Neural cell (in vitro differentiated cells): ENCODE measurements around the gene FOXRED1. TPM values are rescaled to one million over a fixed set of nuclear protein-coding genes. Genes with fewer than 3 reads are reported as not detected.

Source experiments
- H2AFZ ChIP-seq: fragments of 200-600, 300-800 bp; sonication (generic), shearing (Covaris generic); 2 replicates; pipeline ENCODE4 v1.6.0; 2014; ENCODE audit warnings: low read depth, mild to moderate bottlenecking, antibody characterized with exemption, low read length, moderate library complexity
- H3F3A ChIP-seq: fragments of 200-600 bp; shearing (Covaris generic); 2 replicates; pipeline ENCODE4 v1.6.1; 2016; ENCODE audit warnings: mild to moderate bottlenecking, moderate library complexity, mixed read lengths, antibody characterized with exemption, low read length; ENCODE audit not compliant: insufficient read depth, poor library complexity, severe bottlenecking
- H3K27ac ChIP-seq: fragments of 200-600, 300-800 bp; sonication (generic), shearing (Covaris generic); 2 replicates; pipeline ENCODE4 v1.5.1; 2014; ENCODE audit warnings: mild to moderate bottlenecking, low read length, moderate library complexity
- H3K27me3 ChIP-seq: fragments of 300-800, 200-600 bp; sonication (generic), shearing (Covaris generic); 2 replicates; pipeline ENCODE4 v1.6.0; 2014; ENCODE audit warnings: mild to moderate bottlenecking, low read depth, low read length, moderate library complexity; ENCODE audit not compliant: insufficient read depth
- H3K36me3 ChIP-seq: fragments of 300-800, 200-600 bp; sonication (generic), shearing (Covaris generic); 2 replicates; pipeline ENCODE4 v1.5.1; 2014; ENCODE audit warnings: mild to moderate bottlenecking, antibody characterized with exemption, low read length, moderate library complexity; ENCODE audit not compliant: insufficient read depth
- H3K4me2 ChIP-seq: fragments of 300-800, 200-600 bp; sonication (generic), shearing (Covaris generic); 2 replicates; pipeline ENCODE4 v1.6.0; 2014; ENCODE audit warnings: mild to moderate bottlenecking, low read length
- H3K4me3 ChIP-seq: fragments of 300-800, 200-600 bp; sonication (generic), shearing (Covaris generic); 2 replicates; pipeline ENCODE4 v1.5.1; 2014; ENCODE audit warnings: mild to moderate bottlenecking, low read length, moderate library complexity
- H3K79me2 ChIP-seq: fragments of 200-600 bp; shearing (Covaris generic); replicated peaks from 2 replicates; pipeline ENCODE4 v1.6.0; 2014; ENCODE audit warnings: mild to moderate bottlenecking, low read length, moderate library complexity; ENCODE audit not compliant: insufficient read depth
- H3K9ac ChIP-seq: fragments of 300-800, 200-600 bp; sonication (generic), shearing (Covaris generic); 2 replicates; pipeline ENCODE4 v1.6.1; 2016; ENCODE audit warnings: mild to moderate bottlenecking, low read length, mixed read lengths
- H3K9me2 ChIP-seq: fragments of 200-600 bp; shearing (Covaris generic); 2 replicates; pipeline ENCODE4 v1.6.1; 2016; ENCODE audit warnings: mild to moderate bottlenecking, low read length, mixed read lengths; ENCODE audit not compliant: insufficient read depth
- H3K9me3 ChIP-seq: fragments of 200-600, 300-800 bp; sonication (generic), shearing (Covaris generic); 2 replicates; pipeline ENCODE4 v1.6.1; 2016; ENCODE audit warnings: mild to moderate bottlenecking, mixed run types, low read length, moderate library complexity, mixed read lengths
- H4K20me1 ChIP-seq: fragments of 200-600 bp; shearing (Covaris generic); 2 replicates; pipeline ENCODE4 v1.6.1; 2016; ENCODE audit warnings: mild to moderate bottlenecking, mixed run types; ENCODE audit not compliant: insufficient read depth
- EP300 ChIP-seq: fragments of 450-650 bp; conservative IDR thresholded peaks from 2 replicates; pipeline ENCODE4 v1.6.1; 2014; ENCODE audit warnings: antibody characterized with exemption, mild to moderate bottlenecking, moderate library complexity; ENCODE audit not compliant: poor library complexity, severe bottlenecking
- EZH2 ChIP-seq: fragments of 200-600, 300-800 bp; shearing (Covaris generic), sonication (generic); IDR thresholded peaks from 2 replicates; pipeline ENCODE4 v1.6.1; 2014; ENCODE audit warnings: antibody characterized with exemption, low read length, borderline replicate concordance, mild to moderate bottlenecking; ENCODE audit not compliant: insufficient read depth, poor library complexity, severe bottlenecking
- MXI1 ChIP-seq: fragments of 450-650 bp; conservative IDR thresholded peaks from 2 replicates; pipeline ENCODE4 v1.6.1; 2014; ENCODE audit warnings: antibody characterized with exemption, mild to moderate bottlenecking; ENCODE audit not compliant: poor library complexity, severe bottlenecking
- POLR2AphosphoS5 ChIP-seq: IDR thresholded peaks from 2 replicates; pipeline ENCODE4 v1.6.1; 2012
- RAD21 ChIP-seq: fragments of 450-650 bp; conservative IDR thresholded peaks from 2 replicates; pipeline ENCODE4 v1.6.1; 2014; ENCODE audit warnings: antibody characterized with exemption, mild to moderate bottlenecking, moderate library complexity
- SMC3 ChIP-seq: fragments of 450-650 bp; conservative IDR thresholded peaks from 2 replicates; pipeline ENCODE4 v1.6.1; 2014; ENCODE audit warnings: antibody characterized with exemption, mild to moderate bottlenecking, moderate library complexity; ENCODE audit not compliant: poor library complexity
- TAF1 ChIP-seq: IDR thresholded peaks from 2 replicates; pipeline ENCODE4 v1.6.1; 2012; ENCODE audit warnings: low read depth
- polyA plus RNA-seq: library from polyadenylated mRNA; depleted of rRNA; stranded (reverse); fragments of >200 nt; gene quantifications from 2 replicates; pipeline ENCODE4 v1.2.3, GENCODE V29; 2014
- TF ChIP-seq, protein P1 (sequence below): IDR thresholded peaks from 2 replicates; pipeline ENCODE4 v1.6.1; 2012; ENCODE audit warnings: borderline replicate concordance
- TF ChIP-seq, protein P2 (sequence below): fragments of 450-650 bp; IDR thresholded peaks from 2 replicates; pipeline ENCODE4 v1.5.1; 2014; ENCODE audit warnings: antibody characterized with exemption, mild to moderate bottlenecking, moderate library complexity; ENCODE audit not compliant: poor library complexity, severe bottlenecking

Gene FOXRED1
- polyA plus RNA-seq, 1 donor from 2014 or later = 77.3 TPM

DNA sequence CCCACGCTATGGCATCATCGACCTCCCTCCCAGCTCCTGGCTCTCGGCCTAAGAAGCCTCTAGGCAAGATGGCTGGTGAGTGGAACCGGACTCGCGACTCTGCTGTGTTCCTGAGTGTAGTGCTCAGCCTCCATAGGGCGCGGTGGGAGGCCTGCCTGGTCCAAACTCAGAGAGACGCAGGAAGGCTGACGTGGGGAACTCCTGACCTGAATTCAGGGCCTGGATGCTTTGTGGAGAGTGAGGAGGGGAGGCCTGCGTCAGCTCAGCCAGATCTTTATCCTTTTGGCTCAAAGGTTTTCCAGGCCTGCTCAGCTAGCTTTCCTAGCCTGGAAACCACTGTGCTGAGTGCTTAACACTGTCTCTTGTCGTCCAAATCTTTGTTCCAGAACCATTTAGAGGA is 21.9 kb downstream of the FOXRED1 start:
- H3K9me3 ChIP-seq = no peaks in the 10 kb centered on the region

DNA sequence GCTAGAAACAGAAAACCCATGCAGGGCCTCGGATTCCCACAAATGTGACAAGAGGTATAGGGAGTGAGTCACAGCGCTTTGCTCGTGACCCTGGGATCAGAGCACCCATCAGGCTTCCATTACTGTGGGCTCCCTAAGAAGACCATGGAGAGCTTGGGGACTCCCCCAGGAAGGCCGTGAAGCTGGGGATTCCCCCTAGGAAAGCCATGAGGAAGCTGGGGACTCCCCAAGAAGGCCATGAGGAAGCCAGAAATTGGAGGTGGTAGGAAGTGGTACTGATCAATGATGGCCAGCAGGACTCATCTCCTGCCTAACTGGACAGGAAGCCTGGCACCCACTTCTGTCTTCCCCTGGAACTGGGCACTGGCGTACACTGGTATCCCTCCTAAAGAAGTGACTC is 24.8 kb downstream of the FOXRED1 start:
- H3K79me2 ChIP-seq = no peaks in the 10 kb centered on the region
- no peaks in the 10 kb centered on the region for H3K9me3 ChIP-seq
- H3K4me3 ChIP-seq = no peak overlapping the region
- no peaks in the 10 kb centered on the region for H3K36me3 ChIP-seq
- H4K20me1 ChIP-seq = no peaks in the 10 kb centered on the region
- no peaks in the 10 kb centered on the region for H3F3A ChIP-seq
- H3K27ac ChIP-seq = no peak overlapping the region
- H3K9me2 ChIP-seq = no peaks in the 10 kb centered on the region
- H2AFZ ChIP-seq = no peak overlapping the region
- no peak for TF ChIP-seq POLR2AphosphoS5
- TF ChIP-seq EP300 = no peak
- TF ChIP-seq, protein P1, sequence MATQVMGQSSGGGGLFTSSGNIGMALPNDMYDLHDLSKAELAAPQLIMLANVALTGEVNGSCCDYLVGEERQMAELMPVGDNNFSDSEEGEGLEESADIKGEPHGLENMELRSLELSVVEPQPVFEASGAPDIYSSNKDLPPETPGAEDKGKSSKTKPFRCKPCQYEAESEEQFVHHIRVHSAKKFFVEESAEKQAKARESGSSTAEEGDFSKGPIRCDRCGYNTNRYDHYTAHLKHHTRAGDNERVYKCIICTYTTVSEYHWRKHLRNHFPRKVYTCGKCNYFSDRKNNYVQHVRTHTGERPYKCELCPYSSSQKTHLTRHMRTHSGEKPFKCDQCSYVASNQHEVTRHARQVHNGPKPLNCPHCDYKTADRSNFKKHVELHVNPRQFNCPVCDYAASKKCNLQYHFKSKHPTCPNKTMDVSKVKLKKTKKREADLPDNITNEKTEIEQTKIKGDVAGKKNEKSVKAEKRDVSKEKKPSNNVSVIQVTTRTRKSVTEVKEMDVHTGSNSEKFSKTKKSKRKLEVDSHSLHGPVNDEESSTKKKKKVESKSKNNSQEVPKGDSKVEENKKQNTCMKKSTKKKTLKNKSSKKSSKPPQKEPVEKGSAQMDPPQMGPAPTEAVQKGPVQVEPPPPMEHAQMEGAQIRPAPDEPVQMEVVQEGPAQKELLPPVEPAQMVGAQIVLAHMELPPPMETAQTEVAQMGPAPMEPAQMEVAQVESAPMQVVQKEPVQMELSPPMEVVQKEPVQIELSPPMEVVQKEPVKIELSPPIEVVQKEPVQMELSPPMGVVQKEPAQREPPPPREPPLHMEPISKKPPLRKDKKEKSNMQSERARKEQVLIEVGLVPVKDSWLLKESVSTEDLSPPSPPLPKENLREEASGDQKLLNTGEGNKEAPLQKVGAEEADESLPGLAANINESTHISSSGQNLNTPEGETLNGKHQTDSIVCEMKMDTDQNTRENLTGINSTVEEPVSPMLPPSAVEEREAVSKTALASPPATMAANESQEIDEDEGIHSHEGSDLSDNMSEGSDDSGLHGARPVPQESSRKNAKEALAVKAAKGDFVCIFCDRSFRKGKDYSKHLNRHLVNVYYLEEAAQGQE = no peak
- TF ChIP-seq, protein P2, sequence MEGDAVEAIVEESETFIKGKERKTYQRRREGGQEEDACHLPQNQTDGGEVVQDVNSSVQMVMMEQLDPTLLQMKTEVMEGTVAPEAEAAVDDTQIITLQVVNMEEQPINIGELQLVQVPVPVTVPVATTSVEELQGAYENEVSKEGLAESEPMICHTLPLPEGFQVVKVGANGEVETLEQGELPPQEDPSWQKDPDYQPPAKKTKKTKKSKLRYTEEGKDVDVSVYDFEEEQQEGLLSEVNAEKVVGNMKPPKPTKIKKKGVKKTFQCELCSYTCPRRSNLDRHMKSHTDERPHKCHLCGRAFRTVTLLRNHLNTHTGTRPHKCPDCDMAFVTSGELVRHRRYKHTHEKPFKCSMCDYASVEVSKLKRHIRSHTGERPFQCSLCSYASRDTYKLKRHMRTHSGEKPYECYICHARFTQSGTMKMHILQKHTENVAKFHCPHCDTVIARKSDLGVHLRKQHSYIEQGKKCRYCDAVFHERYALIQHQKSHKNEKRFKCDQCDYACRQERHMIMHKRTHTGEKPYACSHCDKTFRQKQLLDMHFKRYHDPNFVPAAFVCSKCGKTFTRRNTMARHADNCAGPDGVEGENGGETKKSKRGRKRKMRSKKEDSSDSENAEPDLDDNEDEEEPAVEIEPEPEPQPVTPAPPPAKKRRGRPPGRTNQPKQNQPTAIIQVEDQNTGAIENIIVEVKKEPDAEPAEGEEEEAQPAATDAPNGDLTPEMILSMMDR = no peak
- TF ChIP-seq MXI1 = no peak
- no peak for TF ChIP-seq SMC3
- TF ChIP-seq EZH2 = no peak
- TF ChIP-seq TAF1 = no peak
- TF ChIP-seq RAD21 = no peak
- H3K4me2 ChIP-seq = no peak overlapping the region
- H3K27me3 ChIP-seq = no peaks in the 10 kb centered on the region
- no peak overlapping the region for H3K9ac ChIP-seq

More for the DNA sequence above, 21.9 kb downstream of the FOXRED1 start:
- Histone ChIP-seq H3K27ac (no peak overlapping the region), H3K4me3 (no peak overlapping the region), H4K20me1 (no peaks in the 10 kb centered on the region), H3K9ac (no peak overlapping the region), H3K79me2 (no peaks in the 10 kb centered on the region), H2AFZ (no peak overlapping the region), H3K27me3 (no peaks in the 10 kb centered on the region), H3K36me3 (no peaks in the 10 kb centered on the region), H3K9me2 (no peaks in the 10 kb centered on the region), H3K4me2 (no peak overlapping the region), H3F3A (no peaks in the 10 kb centered on the region)
- TF ChIP-seq, protein P1 = no peak
- TF ChIP-seq SMC3 = no peak
- TF ChIP-seq, protein P2 = no peak
- TF ChIP-seq TAF1 = no peak
- TF ChIP-seq POLR2AphosphoS5 = no peak
- TF ChIP-seq EP300 = no peak
- TF ChIP-seq EZH2 = no peak
- TF ChIP-seq RAD21 = no peak
- no peak for TF ChIP-seq MXI1
